ENCODE data around the gene PDCD11.

- TF ChIP-seq, protein P1, sequence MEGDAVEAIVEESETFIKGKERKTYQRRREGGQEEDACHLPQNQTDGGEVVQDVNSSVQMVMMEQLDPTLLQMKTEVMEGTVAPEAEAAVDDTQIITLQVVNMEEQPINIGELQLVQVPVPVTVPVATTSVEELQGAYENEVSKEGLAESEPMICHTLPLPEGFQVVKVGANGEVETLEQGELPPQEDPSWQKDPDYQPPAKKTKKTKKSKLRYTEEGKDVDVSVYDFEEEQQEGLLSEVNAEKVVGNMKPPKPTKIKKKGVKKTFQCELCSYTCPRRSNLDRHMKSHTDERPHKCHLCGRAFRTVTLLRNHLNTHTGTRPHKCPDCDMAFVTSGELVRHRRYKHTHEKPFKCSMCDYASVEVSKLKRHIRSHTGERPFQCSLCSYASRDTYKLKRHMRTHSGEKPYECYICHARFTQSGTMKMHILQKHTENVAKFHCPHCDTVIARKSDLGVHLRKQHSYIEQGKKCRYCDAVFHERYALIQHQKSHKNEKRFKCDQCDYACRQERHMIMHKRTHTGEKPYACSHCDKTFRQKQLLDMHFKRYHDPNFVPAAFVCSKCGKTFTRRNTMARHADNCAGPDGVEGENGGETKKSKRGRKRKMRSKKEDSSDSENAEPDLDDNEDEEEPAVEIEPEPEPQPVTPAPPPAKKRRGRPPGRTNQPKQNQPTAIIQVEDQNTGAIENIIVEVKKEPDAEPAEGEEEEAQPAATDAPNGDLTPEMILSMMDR (IDR thresholded peaks at IDR 0.05) = no peak
- TF ChIP-seq POLR2A (IDR thresholded peaks at IDR 0.05) = no peak
These were observed 312 bp downstream of the PDCD11 start for GRCh38 chr10:103396789-103397087.

All from Peyer's patch (tissue), 4 donors.